IMR-90 (cell line): ENCODE measurements around the gene AGBL1. TPM values are rescaled to one million over a fixed set of nuclear protein-coding genes. Genes with fewer than 3 reads are reported as not detected.

ENCODE experiments used
- ATAC-seq: fragments of 200-7000 bp; cut with Tn5 transposase; 2 replicates; pipeline ENCODE4 v1.9.1; 2020; ENCODE audit warnings: low read depth, mild to moderate bottlenecking, moderate library complexity
- BruUV-seq: library from RNA; stranded (reverse); fragments of 400-500 nt; replicated peaks from 2 replicates; lab custom pipeline; 2021; lab: Mats Ljungman, UMichigan
- CTCF ChIA-PET: fragments of 300-600 bp; formaldehyde crosslinking; extraction: SDS; loops from one replicate; lab custom pipeline; 2021; ENCODE audit warnings: antibody characterized with exemption; lab: Yijun Ruan, JAX
- POLR2A ChIA-PET: fragments of 300-600 bp; sonication (Branson Sonifier 250); formaldehyde crosslinking; loops from one replicate; lab custom pipeline; 2022; ENCODE audit warnings: antibody characterized with exemption; ENCODE audit not compliant: unreplicated experiment; lab: Charles Lee
- DNase-seq: peaks from one replicate; pipeline ENCODE4 v3.0.0; 2013
- H2AFZ ChIP-seq: replicated peaks from 2 replicates; pipeline ENCODE3; 2013; ENCODE audit warnings: low read length, mild to moderate bottlenecking; ENCODE audit not compliant: poor library complexity
- H2AK5ac ChIP-seq: 2 replicates; pipeline ENCODE4 v1.6.1; 2013; ENCODE audit warnings: low read depth, low read length, inconsistent platforms
- H2AK9ac ChIP-seq: replicated peaks from 2 replicates; pipeline ENCODE3; 2013; ENCODE audit warnings: mild to moderate bottlenecking, low read depth, low read length, moderate library complexity; ENCODE audit not compliant: poor library complexity
- H2BK120ac ChIP-seq: 2 replicates; pipeline ENCODE4 v1.6.1; 2013; ENCODE audit warnings: low read depth, low read length, inconsistent platforms
- H2BK15ac ChIP-seq: 3 replicates; pipeline ENCODE4 v1.6.1; 2013; ENCODE audit warnings: low read depth, low read length, inconsistent platforms
- H2BK20ac ChIP-seq: 2 replicates; pipeline ENCODE4 v1.6.1; 2013; ENCODE audit warnings: low read depth, mild to moderate bottlenecking, inconsistent platforms, low read length, moderate library complexity
- H2BK5ac ChIP-seq: 2 replicates; pipeline ENCODE4 v1.6.1; 2013; ENCODE audit warnings: mild to moderate bottlenecking, low read depth, low read length, inconsistent platforms; ENCODE audit not compliant: poor library complexity, severe bottlenecking
- H3K14ac ChIP-seq: replicated peaks from 2 replicates; pipeline ENCODE4 v1.6.1; 2013; ENCODE audit warnings: low read depth, low read length, inconsistent platforms
- H3K18ac ChIP-seq: 2 replicates; pipeline ENCODE4 v1.6.1; 2013; ENCODE audit warnings: low read depth, low read length, control low read depth
- H3K23ac ChIP-seq: 2 replicates; pipeline ENCODE4 v1.6.1; 2013; ENCODE audit warnings: low read depth, low read length, inconsistent platforms
- H3K27ac ChIP-seq: 2 replicates; pipeline ENCODE4 v1.5.1; 2013; ENCODE audit warnings: mild to moderate bottlenecking, control low read depth, low read length; ENCODE audit not compliant: insufficient read depth
- H3K27me3 ChIP-seq: 2 replicates; pipeline ENCODE4 v1.6.1; 2013; ENCODE audit warnings: low read length; ENCODE audit not compliant: control insufficient read depth, insufficient read depth
- H3K36me3 ChIP-seq: 2 replicates; pipeline ENCODE4 v1.6.1; 2013; ENCODE audit warnings: low read length, mixed read lengths; ENCODE audit not compliant: control insufficient read depth, insufficient read depth
- H3K4ac ChIP-seq: 2 replicates; pipeline ENCODE4 v1.6.1; 2013; ENCODE audit warnings: low read depth, low read length, inconsistent platforms
- H3K4me1 ChIP-seq: 2 replicates; pipeline ENCODE4 v1.6.1; 2013; ENCODE audit warnings: low read length, mixed read lengths; ENCODE audit not compliant: control insufficient read depth, insufficient read depth
- H3K4me2 ChIP-seq: 2 replicates; pipeline ENCODE4 v1.6.1; 2013; ENCODE audit warnings: low read depth, mild to moderate bottlenecking, control low read depth, low read length, moderate library complexity
- H3K4me3 ChIP-seq: 2 replicates; pipeline ENCODE4 v1.5.1; 2013; ENCODE audit warnings: low read depth, mild to moderate bottlenecking, control low read depth, low read length, moderate library complexity; ENCODE audit not compliant: insufficient read depth
- H3K56ac ChIP-seq: 2 replicates; pipeline ENCODE4 v1.6.1; 2013; ENCODE audit warnings: low read length, inconsistent platforms; ENCODE audit not compliant: insufficient read depth; ENCODE audit errors: extremely low read depth
- H3K79me1 ChIP-seq, 2 experiments: 2 replicates each; pipeline ENCODE4 v1.6.1; 2013; ENCODE audit warnings: low read length in 2 of 2, inconsistent platforms in 1 of 2, low read depth in 1 of 2
- H3K9ac ChIP-seq: 2 replicates; pipeline ENCODE4 v1.6.1; 2013; ENCODE audit warnings: low read depth, low read length, control low read depth
- H3K9me1 ChIP-seq: 2 replicates; pipeline ENCODE4 v1.6.1; 2013; ENCODE audit warnings: low read length, inconsistent platforms; ENCODE audit not compliant: insufficient read depth
- H3K9me3 ChIP-seq: 2 replicates; pipeline ENCODE4 v1.6.1; 2013; ENCODE audit warnings: low read length; ENCODE audit not compliant: control insufficient read depth, insufficient read depth
- H4K20me1 ChIP-seq: 2 replicates; pipeline ENCODE4 v1.6.1; 2013; ENCODE audit warnings: low read length, inconsistent platforms; ENCODE audit not compliant: insufficient read depth
- H4K5ac ChIP-seq: 2 replicates; pipeline ENCODE4 v1.6.1; 2013; ENCODE audit warnings: mild to moderate bottlenecking, low read depth, low read length, control low read depth
- H4K8ac ChIP-seq, 2 experiments: 2 replicates each; pipeline ENCODE4 v1.6.1; 2013; ENCODE audit warnings: low read depth in 2 of 2, low read length in 2 of 2, control low read depth in 1 of 2, inconsistent platforms in 1 of 2
- H4K91ac ChIP-seq: 2 replicates; pipeline ENCODE4 v1.6.1; 2013; ENCODE audit warnings: low read depth, low read length, inconsistent platforms; ENCODE audit not compliant: insufficient read depth
- BHLHE40 ChIP-seq: fragments of 150-350 bp; IDR thresholded peaks from 2 replicates; pipeline ENCODE4 v1.6.1; 2016; ENCODE audit warnings: mild to moderate bottlenecking, low read depth, low read length
- RAD21 ChIP-seq: IDR thresholded peaks from 2 replicates; pipeline ENCODE4 v1.6.1; 2012; ENCODE audit warnings: low read length, improper control_type of control experiment
- RCOR1 ChIP-seq: IDR thresholded peaks from 2 replicates; pipeline ENCODE4 v1.6.1; 2012; ENCODE audit warnings: mild to moderate bottlenecking, low read length, improper control_type of control experiment; ENCODE audit not compliant: insufficient replicate concordance
- USF2 ChIP-seq: fragments of 150-350 bp; IDR thresholded peaks from 2 replicates; pipeline ENCODE4 v1.6.1; 2017; ENCODE audit warnings: mild to moderate bottlenecking, antibody characterized with exemption, low read length, low read depth
- WGBS, 2 experiments: methylation state at CpG; one replicate each; pipeline versions ENCODE4 v1.1.5 to v1.1.7; 2013; ENCODE audit warnings: missing lambda C conversion rate in 2 of 2; ENCODE audit not compliant: insufficient read length in 1 of 2; ENCODE audit errors: extremely low coverage in 2 of 2; 5-methylcytosine and 5-hydroxymethylcytosine counted together
- dilution Hi-C: fragments of 300-500 bp; cut with HindIII; formaldehyde crosslinking; loops from one replicate; pipeline ENCODE4 v1.14.3; 2018; ENCODE audit warnings: low sequenced_read_pairs; ENCODE audit not compliant: unreplicated experiment
- in situ Hi-C: fragments of 300-500 bp; cut with MboI; formaldehyde crosslinking; loops from 3 replicates; pipeline ENCODE4 v1.14.3; 2019; ENCODE audit warnings: low sequenced_read_pairs, inconsistent platforms, mixed read lengths
- intact Hi-C: fragments of 100-400 bp; cut with micrococcal nuclease; formaldehyde crosslinking; loops from 2 replicates; pipeline ENCODE4 v1.10.0; 2022
- polyA plus RNA-seq, 3 experiments: library from polyadenylated mRNA; depleted of rRNA; stranded (reverse); fragments of >200 nt; gene quantifications; 2 replicates each; pipeline ENCODE4 v1.2.3, GENCODE V29; 2012; ENCODE audit warnings: low replicate concordance in 1 of 3
- total RNA-seq: library from RNA; depleted of rRNA; stranded (reverse); fragments of >200 nt; gene quantifications from 2 replicates; pipeline ENCODE4 v1.2.3, GENCODE V29; 2012
- TF ChIP-seq, protein P1 (sequence below): conservative IDR thresholded peaks from 2 replicates; pipeline ENCODE4 v1.5.1; 2012; ENCODE audit warnings: mild to moderate bottlenecking, low read depth, low read length, improper control_type of control experiment
- TF ChIP-seq, protein P2 (sequence below): fragments of 150-350 bp; IDR thresholded peaks from 2 replicates; pipeline ENCODE4 v1.6.1; 2016; ENCODE audit warnings: low read depth, mild to moderate bottlenecking, low read length, moderate library complexity, borderline replicate concordance

AGBL1 gene
- total and polyA plus RNA-seq, 2 of the 4 experiments (the other 2 are of a cell fraction) = not detected

- Histone ChIP-seq H3K27ac (no peak overlapping the region), H3K18ac (no peak overlapping the region), H2AK5ac (no peak overlapping the region), H3K4ac (no peak overlapping the region), H3K4me3 (no peak overlapping the region), H3K27me3 (no peaks in the 10 kb centered on the region), H3K9me3 (peaks cover 7% of the 10 kb centered on the region; the same call in 1 of the 2 replicates), H2AK9ac (no peak overlapping the region), H4K91ac (no peak overlapping the region), H4K8ac (no peak overlapping the region), H3K79me1 (no peaks in the 10 kb centered on the region), H2BK20ac (no peak overlapping the region), H3K4me1 (no peaks in the 10 kb centered on the region), H2BK15ac (no peak overlapping the region), H3K56ac (no peak overlapping the region), H2BK5ac (no peak overlapping the region), H4K20me1 (no peaks in the 10 kb centered on the region), H2AFZ (no peak overlapping the region), H3K9ac (no peak overlapping the region), H3K23ac (no peak overlapping the region), H3K4me2 (no peak overlapping the region), H3K14ac (no peak overlapping the region), H3K9me1 (no peaks in the 10 kb centered on the region), H3K36me3 (no peaks in the 10 kb centered on the region), H4K5ac (no peak overlapping the region), H2BK120ac (no peak overlapping the region)
- DNase-seq (no peak), ATAC-seq (no peak)
- intact Hi-C loops = no loop called here
- dilution Hi-C loops = no loop called here
- no TSS peak for BruUV-seq
- ChIA-PET POLR2A (no interaction called here), CTCF (interaction anchor here (0.6 kb wide), 1 partner anchor 136 kb away, joined by 3 read pairs; no protein-coding TSS in a partner anchor)
- no CpG with 5 or more reads among the region's 7 CpGs for WGBS, 2 experiments
- TF ChIP-seq, protein P1, sequence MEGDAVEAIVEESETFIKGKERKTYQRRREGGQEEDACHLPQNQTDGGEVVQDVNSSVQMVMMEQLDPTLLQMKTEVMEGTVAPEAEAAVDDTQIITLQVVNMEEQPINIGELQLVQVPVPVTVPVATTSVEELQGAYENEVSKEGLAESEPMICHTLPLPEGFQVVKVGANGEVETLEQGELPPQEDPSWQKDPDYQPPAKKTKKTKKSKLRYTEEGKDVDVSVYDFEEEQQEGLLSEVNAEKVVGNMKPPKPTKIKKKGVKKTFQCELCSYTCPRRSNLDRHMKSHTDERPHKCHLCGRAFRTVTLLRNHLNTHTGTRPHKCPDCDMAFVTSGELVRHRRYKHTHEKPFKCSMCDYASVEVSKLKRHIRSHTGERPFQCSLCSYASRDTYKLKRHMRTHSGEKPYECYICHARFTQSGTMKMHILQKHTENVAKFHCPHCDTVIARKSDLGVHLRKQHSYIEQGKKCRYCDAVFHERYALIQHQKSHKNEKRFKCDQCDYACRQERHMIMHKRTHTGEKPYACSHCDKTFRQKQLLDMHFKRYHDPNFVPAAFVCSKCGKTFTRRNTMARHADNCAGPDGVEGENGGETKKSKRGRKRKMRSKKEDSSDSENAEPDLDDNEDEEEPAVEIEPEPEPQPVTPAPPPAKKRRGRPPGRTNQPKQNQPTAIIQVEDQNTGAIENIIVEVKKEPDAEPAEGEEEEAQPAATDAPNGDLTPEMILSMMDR = no peak
- TF ChIP-seq USF2 = no peak
- no peak for TF ChIP-seq BHLHE40
- TF ChIP-seq, protein P2, sequence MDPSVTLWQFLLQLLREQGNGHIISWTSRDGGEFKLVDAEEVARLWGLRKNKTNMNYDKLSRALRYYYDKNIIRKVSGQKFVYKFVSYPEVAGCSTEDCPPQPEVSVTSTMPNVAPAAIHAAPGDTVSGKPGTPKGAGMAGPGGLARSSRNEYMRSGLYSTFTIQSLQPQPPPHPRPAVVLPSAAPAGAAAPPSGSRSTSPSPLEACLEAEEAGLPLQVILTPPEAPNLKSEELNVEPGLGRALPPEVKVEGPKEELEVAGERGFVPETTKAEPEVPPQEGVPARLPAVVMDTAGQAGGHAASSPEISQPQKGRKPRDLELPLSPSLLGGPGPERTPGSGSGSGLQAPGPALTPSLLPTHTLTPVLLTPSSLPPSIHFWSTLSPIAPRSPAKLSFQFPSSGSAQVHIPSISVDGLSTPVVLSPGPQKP = no peak
- no peak for TF ChIP-seq RCOR1
- no peak for TF ChIP-seq RAD21
- in situ Hi-C loops = no loop called here
These were observed 566.3 kb downstream of the AGBL1 start for GRCh38 chr15:86645925-86646500.
